Measurements from ENCODE around the gene TRPM5.

TRPM5 gene

DNA sequence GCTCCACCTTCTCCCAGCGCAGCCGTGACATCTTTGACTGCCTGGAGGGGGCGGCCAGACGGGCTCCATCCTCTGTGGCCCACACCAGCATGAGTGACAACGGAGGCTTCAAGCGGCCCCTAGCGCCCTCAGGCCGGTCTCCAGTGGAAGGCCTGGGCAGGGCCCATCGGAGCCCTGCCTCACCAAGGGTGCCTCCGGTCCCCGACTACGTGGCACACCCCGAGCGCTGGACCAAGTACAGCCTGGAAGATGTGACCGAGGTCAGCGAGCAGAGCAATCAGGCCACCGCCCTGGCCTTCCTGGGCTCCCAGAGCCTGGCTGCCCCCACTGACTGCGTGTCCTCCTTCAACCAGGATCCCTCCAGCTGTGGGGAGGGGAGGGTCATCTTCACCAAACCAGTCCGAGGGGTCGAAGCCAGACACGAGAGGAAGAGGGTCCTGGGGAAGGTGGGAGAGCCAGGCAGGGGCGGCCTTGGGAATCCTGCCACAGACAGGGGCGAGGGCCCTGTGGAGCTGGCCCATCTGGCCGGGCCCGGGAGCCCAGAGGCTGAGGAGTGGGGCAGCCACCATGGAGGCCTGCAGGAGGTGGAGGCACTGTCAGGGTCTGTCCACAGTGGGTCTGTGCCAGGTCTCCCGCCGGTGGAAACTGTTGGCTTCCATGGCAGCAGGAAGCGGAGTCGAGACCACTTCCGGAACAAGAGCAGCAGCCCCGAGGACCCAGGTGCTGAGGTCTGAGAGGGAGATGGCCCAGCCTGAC, 41.2 kb downstream of the TRPM5 start:
- no peak for DNase-seq

DNA sequence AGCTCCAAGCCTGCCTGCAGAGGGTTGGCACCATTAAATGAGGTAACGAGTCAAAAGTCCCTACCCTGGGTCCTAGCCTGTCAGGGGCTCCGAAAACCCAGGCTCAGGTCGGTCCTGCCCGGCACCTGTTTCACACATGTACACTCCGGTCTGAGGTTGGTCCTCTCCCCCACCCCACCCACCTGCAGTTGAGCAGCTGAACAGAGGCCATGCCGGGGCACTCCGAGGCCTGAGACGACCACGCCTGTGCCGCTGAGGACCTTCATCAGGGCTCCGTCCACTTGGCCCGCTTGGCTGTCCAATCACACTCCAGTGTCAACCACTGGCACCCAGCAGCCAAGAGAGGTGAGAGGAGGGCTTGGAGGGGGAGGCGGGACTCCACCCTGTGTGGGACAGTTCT, 42.2 kb downstream of the TRPM5 start:
- DNase-seq, result no peak

DNA sequence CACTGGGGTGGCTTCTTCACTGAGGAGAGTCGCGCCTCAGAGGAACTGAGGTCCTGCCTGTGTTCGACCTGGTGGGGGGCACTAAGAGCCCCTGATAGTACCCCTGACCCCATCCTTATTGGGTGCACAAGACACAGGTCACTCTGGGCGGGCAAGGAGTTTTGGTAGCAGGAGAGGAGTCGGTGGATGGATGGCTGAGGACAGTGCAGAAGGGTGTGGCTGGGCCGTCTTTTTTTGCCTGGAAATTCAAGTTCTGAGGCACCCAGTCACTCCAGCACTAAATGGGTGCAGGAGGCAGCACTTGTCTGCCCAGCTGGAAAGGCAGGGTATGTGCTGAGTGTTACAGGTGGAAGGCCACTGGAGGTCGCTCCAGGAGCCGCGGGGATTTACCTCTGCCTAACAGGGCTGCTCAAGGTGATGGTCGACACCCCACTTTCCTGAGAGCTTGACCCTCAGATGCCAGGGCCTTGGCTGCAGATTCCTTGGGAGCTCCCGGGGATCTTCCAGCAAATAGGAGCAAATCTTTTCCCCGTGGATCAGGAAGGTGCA, 42.8 kb downstream of the TRPM5 start:
- DNase-seq, result no peak

GRCh38 chr11:2400762-2401435, 43.4 kb downstream of the TRPM5 start:
- no peak for DNase-seq

DNA sequence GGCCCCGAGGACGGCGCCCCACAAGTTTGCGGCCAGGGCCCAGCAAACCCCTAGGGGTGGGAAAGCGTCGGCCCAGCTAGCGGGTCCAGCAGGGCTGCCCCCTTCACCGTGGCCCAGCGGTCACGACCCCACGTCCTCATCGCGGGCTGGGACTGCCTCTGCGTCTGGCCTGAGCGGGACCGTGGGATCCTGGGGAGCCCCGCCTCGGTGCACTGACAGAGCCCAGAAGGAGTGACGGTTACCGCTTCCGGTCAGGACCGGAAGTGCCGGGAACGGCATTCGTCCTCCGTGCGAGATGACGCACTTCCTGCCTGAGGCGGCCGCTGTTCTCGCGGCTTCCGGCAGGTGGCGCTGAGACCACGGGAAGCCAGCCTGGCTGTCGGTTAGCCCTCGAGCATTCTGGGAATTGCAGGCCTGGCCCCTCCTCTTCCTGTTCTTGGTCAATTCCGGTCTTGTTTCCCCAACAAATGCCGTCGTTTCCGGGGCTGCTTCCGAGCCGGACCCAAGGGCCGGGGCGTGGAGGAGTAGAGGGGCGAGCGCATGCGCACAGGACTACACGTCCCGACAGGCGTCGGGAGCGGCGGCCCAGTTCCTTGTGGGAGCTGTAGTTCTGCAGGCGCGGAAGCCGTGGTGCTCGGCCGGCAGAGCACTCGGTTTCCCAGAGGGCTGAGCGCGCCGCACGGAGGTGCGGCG, 44.1 kb downstream of the TRPM5 start, which contains the start of gene TSSC4:
Gene TSSC4 (plus strand): TSS at position 682 of the 693 bp plus-strand sequence. CDS start 1,884 bp downstream, outside the sequence.
- peak; percentile 100 for DNase-seq

- DNase-seq, result no peak
Measured at GRCh38 chr11:2399488-2400068, 44.7 kb downstream of the TRPM5 start.

- DNase-seq, result no peak
Measured at GRCh38 chr11:2398664-2399355, 45.5 kb downstream of the TRPM5 start.

DNA sequence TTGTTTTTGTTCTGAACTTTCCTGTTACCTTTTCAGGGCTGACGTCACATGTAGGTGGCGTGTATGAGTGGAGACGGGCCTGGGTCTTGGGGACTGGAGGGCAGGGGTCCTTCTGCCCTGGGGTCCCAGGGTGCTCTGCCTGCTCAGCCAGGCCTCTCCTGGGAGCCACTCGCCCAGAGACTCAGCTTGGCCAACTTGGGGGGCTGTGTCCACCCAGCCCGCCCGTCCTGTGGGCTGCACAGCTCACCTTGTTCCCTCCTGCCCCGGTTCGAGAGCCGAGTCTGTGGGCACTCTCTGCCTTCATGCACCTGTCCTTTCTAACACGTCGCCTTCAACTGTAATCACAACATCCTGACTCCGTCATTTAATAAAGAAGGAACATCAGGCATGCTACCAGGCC, 47.3 kb downstream of the TRPM5 start:
- DNase-seq, result no peak

GRCh38 chr11:2396471-2396870, 47.8 kb downstream of the TRPM5 start:
- DNase-seq, result no peak

GRCh38 chr11:2395856-2396255, 48.5 kb downstream of the TRPM5 start:
- DNase-seq, result no peak

DNA sequence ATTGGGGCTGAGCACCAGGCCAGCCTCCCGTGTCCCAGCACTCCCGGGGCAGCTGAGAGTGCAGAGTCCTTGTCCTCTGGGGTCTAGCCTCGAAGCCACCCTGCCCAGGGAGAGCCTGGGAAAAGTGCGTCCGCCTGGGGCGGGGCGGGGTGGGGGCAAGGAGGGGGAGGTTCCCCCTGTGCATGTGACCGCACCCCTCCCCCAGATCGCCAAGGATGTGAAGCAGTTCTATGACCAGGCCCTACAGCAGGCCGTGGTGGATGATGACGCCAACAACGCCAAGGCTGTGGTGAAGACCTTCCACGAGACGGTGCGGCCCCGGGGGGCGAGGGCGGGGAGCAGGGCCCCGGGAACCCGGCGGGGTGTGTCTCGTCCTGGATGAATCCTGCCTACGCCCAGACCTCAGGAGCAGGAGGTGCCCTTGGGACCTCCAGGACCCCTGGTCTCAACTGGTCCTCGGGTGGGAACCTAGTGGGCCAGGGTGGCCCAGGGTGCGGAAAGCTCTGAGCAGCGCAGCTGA, 49.0 kb downstream of the TRPM5 start:
- DNase-seq, result no peak

DNA sequence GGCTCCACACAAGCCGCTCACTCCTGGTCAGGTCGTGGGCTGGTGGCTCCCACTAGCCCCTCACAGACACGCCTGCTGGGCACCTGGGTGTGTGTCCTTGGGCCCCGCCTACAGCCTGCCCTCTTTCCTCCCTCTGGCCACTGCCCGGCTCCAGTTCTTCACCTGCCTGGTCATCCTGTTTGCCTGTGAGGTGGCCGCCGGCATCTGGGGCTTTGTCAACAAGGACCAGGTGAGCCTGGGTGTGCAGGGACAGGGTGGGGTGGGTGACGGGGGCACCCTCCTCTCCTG, 49.6 kb downstream of the TRPM5 start:
- DNase-seq, result no peak
